HG02610 (cell line): Measurements from ENCODE around the gene KSR2.

Source experiments
- ATAC-seq: cut with Tn5 transposase; IDR thresholded peaks from one replicate; pipeline ENCODE4 v1.9.1; 2021; ENCODE audit warnings: mild to moderate bottlenecking, moderate library complexity; ENCODE audit not compliant: unreplicated experiment

Gene KSR2

GRCh38 chr12:117551665-117552064 lies 417.1 kb downstream of the KSR2 start:
- ATAC-seq: no peak

DNA sequence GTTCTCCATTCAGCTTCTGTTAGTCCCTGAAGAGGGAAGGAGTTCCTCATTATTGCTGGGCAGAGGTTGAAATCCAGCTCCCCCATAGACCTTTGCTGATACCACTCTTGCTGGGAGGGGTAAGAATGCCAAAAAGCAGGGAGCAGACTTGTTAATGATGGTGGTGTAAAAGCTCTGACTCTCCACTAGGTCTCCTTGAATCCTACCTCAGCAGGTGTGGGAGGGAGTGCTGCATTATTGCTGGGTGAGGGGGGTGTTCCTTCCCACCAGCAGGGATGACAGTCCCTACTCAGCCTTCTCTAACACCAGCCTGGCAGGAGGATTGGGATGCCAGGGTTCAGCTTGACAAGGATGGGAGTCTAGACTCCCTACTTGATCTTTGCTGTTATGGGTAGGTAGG lies 421.6 kb downstream of the KSR2 start:
- ATAC-seq: no peak

DNA sequence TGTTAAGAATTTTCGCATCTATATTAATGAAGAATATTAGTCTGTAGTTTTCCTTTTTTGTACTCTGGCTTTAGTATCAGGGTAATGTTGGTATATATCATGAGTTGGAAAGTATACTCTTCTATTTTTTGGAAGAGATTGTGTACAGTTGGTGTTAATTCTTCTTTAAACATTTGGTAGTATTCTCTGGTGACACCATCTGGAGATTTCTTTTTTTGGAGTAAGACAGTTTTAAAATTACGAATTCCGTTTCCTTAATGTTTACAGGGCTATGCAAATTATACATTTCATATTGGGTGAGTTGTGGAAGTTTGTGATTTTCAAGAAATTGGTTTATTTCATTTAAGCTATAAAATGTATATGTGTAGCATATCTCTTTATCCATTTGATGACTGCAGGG lies 423.6 kb downstream of the KSR2 start:
- no peak for ATAC-seq

DNA sequence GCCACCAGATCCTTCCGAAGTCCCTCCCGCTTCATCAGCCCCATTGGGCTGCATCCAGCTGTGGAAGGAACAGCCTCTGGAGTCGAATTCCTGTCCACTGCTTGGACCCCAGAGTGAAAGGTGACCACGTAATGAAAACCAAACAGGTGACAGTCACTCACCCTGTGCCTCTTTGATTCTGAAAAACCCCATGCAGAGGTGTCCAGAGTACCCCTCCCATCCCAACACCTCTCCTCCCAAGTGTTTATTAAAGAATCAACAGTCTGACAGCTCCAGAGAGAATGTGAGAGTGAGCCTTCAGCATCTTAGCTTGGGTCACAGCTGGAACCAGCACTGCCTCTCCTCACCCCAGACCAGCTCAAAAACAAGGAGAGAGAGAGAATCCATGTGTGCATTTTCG lies 428.8 kb downstream of the KSR2 start:
- no peak for ATAC-seq

GRCh38 chr12:117538926-117539325 lies 429.9 kb downstream of the KSR2 start:
- no peak for ATAC-seq

- ATAC-seq: no peak
These were observed 430.6 kb downstream of the KSR2 start for GRCh38 chr12:117538032-117538690.

GRCh38 chr12:117533687-117534086 lies 435.1 kb downstream of the KSR2 start:
- ATAC-seq: no peak

- no peak for ATAC-seq
These were observed 438.0 kb downstream of the KSR2 start for GRCh38 chr12:117530796-117531195.

GRCh38 chr12:117528538-117528937 lies 440.3 kb downstream of the KSR2 start:
- no peak for ATAC-seq

- ATAC-seq: no peak
These were observed 441.3 kb downstream of the KSR2 start for GRCh38 chr12:117527479-117527855.

GRCh38 chr12:117526757-117527478 lies 441.9 kb downstream of the KSR2 start:
- no peak for ATAC-seq

- ATAC-seq: no peak
These were observed 443.0 kb downstream of the KSR2 start for GRCh38 chr12:117525766-117526165.

GRCh38 chr12:117524806-117525205 lies 444.0 kb downstream of the KSR2 start:
- ATAC-seq: no peak

DNA sequence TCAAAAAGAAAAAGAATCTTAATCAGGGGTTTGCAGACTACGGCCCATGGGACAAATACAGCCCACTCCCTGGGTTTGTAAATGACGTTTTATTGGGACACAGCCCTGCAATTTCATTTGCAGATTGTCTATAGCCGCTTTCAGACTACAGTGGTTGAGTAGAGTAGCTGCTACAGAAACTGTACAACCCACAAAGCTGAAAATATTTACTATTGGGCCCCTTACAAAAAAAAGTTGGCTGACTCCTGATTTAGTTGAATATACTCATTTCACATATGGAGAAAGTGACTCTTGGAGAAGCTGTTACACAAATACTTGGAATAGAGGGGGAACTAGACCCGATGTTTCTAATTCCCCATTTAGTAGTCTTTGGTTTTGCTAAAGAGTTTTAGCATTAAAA lies 444.8 kb downstream of the KSR2 start:
- no peak for ATAC-seq

DNA sequence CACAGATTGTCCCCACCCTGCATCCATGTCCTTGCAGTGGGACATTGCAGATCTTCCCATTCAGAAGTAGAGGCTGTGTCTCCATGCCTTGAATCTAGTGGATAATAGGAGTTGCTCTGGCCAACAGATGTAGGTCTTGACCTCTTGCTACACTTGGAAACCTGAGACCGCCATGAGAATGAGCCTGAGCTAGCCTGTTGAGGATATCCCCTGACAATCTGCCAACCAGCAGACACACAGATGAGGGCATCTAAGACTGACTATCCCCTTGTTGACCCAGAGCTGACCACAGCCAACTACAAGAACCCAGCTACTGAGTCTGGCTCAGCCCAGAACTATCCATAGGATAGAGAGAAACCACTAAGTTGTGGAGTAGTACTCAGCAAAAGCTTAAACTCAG lies 446.2 kb downstream of the KSR2 start:
- no peak for ATAC-seq

DNA sequence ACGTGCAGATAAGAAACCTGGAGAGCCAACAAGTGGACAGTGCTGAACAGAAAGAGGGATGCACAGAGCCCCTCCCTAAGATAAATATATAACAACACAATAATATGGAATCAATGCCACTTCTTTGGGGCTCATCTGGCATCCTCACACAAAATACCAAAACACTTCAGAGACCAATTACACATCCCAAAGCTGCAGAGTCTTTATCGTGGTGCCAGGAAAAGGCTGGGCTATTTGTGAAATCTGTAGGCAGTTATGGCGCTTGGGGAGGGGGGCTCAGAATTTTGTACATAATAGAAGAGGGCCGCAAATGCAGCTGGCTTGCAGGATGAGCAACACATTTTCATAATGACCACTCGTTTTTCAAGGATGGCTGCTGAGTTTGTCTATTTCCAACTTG lies 446.9 kb downstream of the KSR2 start:
- ATAC-seq: no peak

- no peak for ATAC-seq
These were observed 447.4 kb downstream of the KSR2 start for GRCh38 chr12:117521346-117521745.

DNA sequence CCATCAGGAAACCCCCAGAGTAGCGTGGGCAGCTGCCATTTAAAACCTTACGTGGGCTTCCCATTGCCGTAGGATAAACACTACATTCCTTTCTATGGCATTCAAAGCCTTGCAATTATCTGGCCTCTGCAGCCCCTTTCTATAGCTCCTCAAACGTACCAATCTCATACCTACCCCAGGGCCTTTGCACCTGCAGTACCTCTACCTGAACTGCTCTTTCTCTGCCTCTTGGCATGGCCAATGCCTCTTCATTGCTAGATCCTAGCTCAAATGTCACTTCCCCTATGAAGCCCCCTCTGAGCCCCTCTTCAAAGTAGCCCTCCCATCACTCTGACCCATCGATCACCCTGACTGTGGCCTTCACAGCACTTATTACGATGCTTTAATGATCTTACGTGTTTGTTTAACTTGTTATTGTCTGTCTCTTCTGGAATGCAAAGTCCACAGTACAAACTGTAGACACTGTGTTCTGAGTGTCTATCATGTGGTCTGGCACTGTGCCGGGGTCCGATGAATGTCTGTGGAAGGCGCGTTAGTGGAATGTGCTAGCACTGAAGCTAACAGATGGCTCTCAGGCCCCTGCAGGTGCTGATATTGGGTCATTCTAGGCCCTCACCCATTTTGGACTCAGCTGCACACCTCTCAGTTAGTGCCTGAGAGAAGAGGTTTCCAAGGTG lies 450.1 kb downstream of the KSR2 start:
- no peak for ATAC-seq

DNA sequence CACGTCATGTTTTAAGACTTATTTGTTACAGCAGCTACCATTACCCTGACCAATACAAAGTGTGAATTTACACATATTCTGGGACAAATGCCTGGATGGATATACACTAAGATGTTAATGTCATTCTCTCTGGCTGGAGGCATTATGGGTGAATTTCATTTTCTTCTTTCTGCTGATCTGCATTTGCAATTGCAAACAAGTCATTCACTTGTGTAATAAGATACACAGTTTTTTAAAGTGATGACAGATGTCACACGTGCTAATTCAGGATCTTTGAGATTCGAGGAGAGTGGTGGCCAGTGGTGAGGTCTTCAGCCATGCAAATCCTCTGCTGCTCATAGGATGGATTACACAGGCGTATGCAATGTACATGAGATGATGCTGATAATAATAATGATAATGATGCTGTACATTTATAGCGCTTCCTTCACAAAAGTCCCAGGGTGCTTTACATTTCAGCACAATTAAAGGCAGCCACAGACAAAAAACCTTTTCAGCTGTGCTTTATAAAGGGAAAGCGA lies 451.5 kb downstream of the KSR2 start:
- no peak for ATAC-seq

- ATAC-seq: no peak
These were observed 452.8 kb downstream of the KSR2 start for GRCh38 chr12:117516034-117516433.

GRCh38 chr12:117514016-117514415 lies 454.8 kb downstream of the KSR2 start:
- ATAC-seq: no peak

DNA sequence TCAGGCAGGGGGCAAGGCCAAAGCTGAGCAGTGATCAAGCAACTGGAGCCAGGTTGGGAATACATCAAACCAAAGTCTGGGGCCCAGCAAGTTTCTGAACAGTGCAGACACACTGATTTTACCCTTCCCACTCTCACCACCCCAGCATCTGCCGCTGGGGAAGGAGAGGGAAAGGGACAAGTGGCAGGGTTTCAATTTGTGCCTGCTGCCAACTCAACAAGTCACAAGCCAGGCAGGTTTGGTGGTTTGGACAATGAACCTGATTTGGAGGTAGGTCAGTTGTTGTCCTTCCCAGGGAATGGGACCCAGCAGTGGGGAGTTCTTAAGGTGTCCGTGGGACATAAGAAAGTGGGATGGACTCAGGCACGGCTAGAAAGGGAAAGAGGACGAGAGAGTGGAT lies 455.4 kb downstream of the KSR2 start:
- no peak for ATAC-seq
